Suprapubic skin (tissue), 4 donors: Measurements from ENCODE around the gene ADD2.

Source experiments
- EP300 ChIP-seq: sonication (generic); formaldehyde crosslinking; IDR thresholded peaks from one replicate; pipeline ENCODE4 v1.6.1; 2017; ENCODE audit warnings: antibody characterized with exemption
- POLR2A ChIP-seq, 2 donors: fragments of 450-650 bp; IDR thresholded peaks; one replicate each; pipeline ENCODE4 v1.6.1; 2017; ENCODE audit warnings: antibody characterized with exemption in 2 of 2, mild to moderate bottlenecking in 2 of 2, moderate library complexity in 2 of 2
- POLR2AphosphoS5 ChIP-seq, 3 donors: sonication (generic); formaldehyde crosslinking; IDR thresholded peaks; one replicate each; pipeline ENCODE4 v1.6.1; 2017; ENCODE audit warnings: antibody characterized with exemption in 3 of 3
- TF ChIP-seq, protein P1 (sequence below), 2 donors: fragments of 200-600 bp in 1 of 2; fragments of 450-650 bp in 1 of 2; sonication (generic) in 1 of 2; IDR thresholded peaks; one replicate each; pipeline ENCODE4 v1.5.1; 2016 to 2019; ENCODE audit warnings: antibody characterized with exemption in 2 of 2, mild to moderate bottlenecking in 1 of 2, moderate library complexity in 1 of 2

DNA sequence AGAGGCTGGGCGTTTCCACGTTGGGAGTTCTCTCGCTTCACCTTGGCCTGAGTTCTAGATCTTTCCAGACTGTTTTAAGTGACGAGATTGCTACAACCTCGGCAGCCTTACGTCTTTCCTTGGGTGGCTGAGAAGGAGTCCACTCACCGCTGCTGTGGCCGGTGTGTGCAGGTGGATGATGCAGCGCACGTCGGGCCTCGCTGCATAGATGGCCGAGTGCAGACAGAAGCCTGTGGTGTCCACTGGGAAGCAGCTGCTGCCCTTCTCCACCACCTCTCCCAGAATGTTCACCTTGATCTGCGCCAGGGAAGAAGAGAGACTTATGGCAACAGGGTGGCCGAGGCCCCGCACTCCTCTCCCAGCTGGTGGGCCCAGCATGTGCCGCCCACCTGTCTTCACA lies 75.7 kb downstream of the ADD2 start:
- TF ChIP-seq, protein P1, sequence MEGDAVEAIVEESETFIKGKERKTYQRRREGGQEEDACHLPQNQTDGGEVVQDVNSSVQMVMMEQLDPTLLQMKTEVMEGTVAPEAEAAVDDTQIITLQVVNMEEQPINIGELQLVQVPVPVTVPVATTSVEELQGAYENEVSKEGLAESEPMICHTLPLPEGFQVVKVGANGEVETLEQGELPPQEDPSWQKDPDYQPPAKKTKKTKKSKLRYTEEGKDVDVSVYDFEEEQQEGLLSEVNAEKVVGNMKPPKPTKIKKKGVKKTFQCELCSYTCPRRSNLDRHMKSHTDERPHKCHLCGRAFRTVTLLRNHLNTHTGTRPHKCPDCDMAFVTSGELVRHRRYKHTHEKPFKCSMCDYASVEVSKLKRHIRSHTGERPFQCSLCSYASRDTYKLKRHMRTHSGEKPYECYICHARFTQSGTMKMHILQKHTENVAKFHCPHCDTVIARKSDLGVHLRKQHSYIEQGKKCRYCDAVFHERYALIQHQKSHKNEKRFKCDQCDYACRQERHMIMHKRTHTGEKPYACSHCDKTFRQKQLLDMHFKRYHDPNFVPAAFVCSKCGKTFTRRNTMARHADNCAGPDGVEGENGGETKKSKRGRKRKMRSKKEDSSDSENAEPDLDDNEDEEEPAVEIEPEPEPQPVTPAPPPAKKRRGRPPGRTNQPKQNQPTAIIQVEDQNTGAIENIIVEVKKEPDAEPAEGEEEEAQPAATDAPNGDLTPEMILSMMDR (IDR thresholded peaks at IDR 0.05), result no peak
- TF ChIP-seq POLR2A (IDR thresholded peaks at IDR 0.05) (no peak), POLR2AphosphoS5 (IDR thresholded peaks at IDR 0.05) (no peak), EP300 (no peak)
